HEK293 (cell line): ENCODE results near the gene VPS51.

Source experiments
- CTCF ChIA-PET: fragments of 350-600 bp; formaldehyde crosslinking; extraction: SDS; loops from one replicate; lab custom pipeline; 2021; ENCODE audit warnings: antibody characterized with exemption; lab: Yijun Ruan, JAX
- POLR2A ChIA-PET: fragments of 300-600 bp; formaldehyde crosslinking; extraction: SDS; loops from one replicate; lab custom pipeline; 2020; ENCODE audit warnings: antibody characterized with exemption, inconsistent platforms; lab: Yijun Ruan, JAX
- H3K27ac ChIP-seq: fragments of 200-500 bp; sonication (Bioruptor generic); 2 replicates; pipeline ENCODE4 v1.5.1; 2014; ENCODE audit warnings: low read depth, low read length, control low read depth, inconsistent platforms; ENCODE audit errors: extremely low read depth
- H3K36me3 ChIP-seq, 2 experiments: fragments of 200-500 bp in 1 of 2; sonication (Bioruptor generic) in 1 of 2; 1 replicate in 1 of 2; 2 replicates in 1 of 2; pipeline ENCODE4 v1.5.1; 2014 to 2017; ENCODE audit warnings: inconsistent platforms in 2 of 2, low read length in 2 of 2; ENCODE audit not compliant: control insufficient read depth in 2 of 2, insufficient read depth in 1 of 2
- H3K4me1 ChIP-seq: fragments of 200-500 bp; sonication (Bioruptor generic); 2 replicates; pipeline ENCODE4 v1.5.1; 2014; ENCODE audit warnings: mild to moderate bottlenecking, low read length, inconsistent platforms; ENCODE audit not compliant: control insufficient read depth, insufficient read depth
- H3K4me3 ChIP-seq: 2 replicates; pipeline ENCODE4 v1.5.1; 2011; ENCODE audit warnings: low read depth, mild to moderate bottlenecking, control low read depth, low read length, moderate library complexity
- H3K9me3 ChIP-seq: fragments of 200-500 bp; sonication (Bioruptor generic); 2 replicates; pipeline ENCODE4 v1.5.1; 2014; ENCODE audit warnings: low read depth, low read length, inconsistent platforms; ENCODE audit not compliant: control insufficient read depth, insufficient read depth
- ATF2 ChIP-seq: fragments of 450-650 bp; formaldehyde crosslinking; IDR thresholded peaks from 2 replicates; pipeline ENCODE4 v1.5.1; 2016; ENCODE audit warnings: missing biosample characterization, missing genetic modification characterization, low read depth
- BCL11A ChIP-seq: fragments of 450-650 bp; formaldehyde crosslinking; IDR thresholded peaks from 2 replicates; pipeline ENCODE4 v1.5.1; 2016; ENCODE audit warnings: low read depth, missing biosample characterization, missing genetic modification characterization
- EGR2 ChIP-seq: fragments of 450-650 bp; formaldehyde crosslinking; IDR thresholded peaks from 2 replicates; pipeline ENCODE4 v1.5.1; 2016; ENCODE audit warnings: low read depth, missing biosample characterization, missing genetic modification characterization
- GLI4 ChIP-seq: fragments of 450-650 bp; formaldehyde crosslinking; IDR thresholded peaks from 2 replicates; pipeline ENCODE4 v1.5.1; 2016; ENCODE audit warnings: missing biosample characterization, missing genetic modification characterization
- IKZF3 ChIP-seq: fragments of 450-650 bp; IDR thresholded peaks from 2 replicates; pipeline ENCODE4 v1.5.0; 2018; ENCODE audit warnings: missing biosample characterization, mild to moderate bottlenecking, missing genetic modification characterization, moderate library complexity
- KLF8 ChIP-seq: fragments of 450-650 bp; formaldehyde crosslinking; IDR thresholded peaks from 2 replicates; pipeline ENCODE4 v1.5.1; 2016; ENCODE audit warnings: missing biosample characterization, missing genetic modification characterization
- MZF1 ChIP-seq: fragments of 450-650 bp; formaldehyde crosslinking; IDR thresholded peaks from 2 replicates; pipeline ENCODE4 v1.5.1; 2017; ENCODE audit warnings: missing biosample characterization, missing genetic modification characterization, borderline replicate concordance
- SP2 ChIP-seq: fragments of 450-650 bp; formaldehyde crosslinking; IDR thresholded peaks from 2 replicates; pipeline ENCODE4 v1.5.1; 2016; ENCODE audit warnings: missing biosample characterization, missing genetic modification characterization
- SP7 ChIP-seq: fragments of 450-650 bp; formaldehyde crosslinking; IDR thresholded peaks from 2 replicates; pipeline ENCODE4 v1.5.1; 2016; ENCODE audit warnings: missing biosample characterization, missing genetic modification characterization
- WT1 ChIP-seq: fragments of 450-650 bp; formaldehyde crosslinking; IDR thresholded peaks from 2 replicates; pipeline ENCODE4 v1.5.1; 2016; ENCODE audit warnings: missing biosample characterization, missing genetic modification characterization
- YY1 ChIP-seq: fragments of 450-650 bp; formaldehyde crosslinking; IDR thresholded peaks from 2 replicates; pipeline ENCODE4 v1.5.1; 2018; ENCODE audit warnings: missing biosample characterization, missing genetic modification characterization
- ZBTB11 ChIP-seq: fragments of 450-650 bp; formaldehyde crosslinking; conservative IDR thresholded peaks from 2 replicates; pipeline ENCODE4 v1.5.1; 2016; ENCODE audit warnings: low read depth, missing biosample characterization, missing genetic modification characterization
- ZBTB17 ChIP-seq: fragments of 450-650 bp; formaldehyde crosslinking; IDR thresholded peaks from 2 replicates; pipeline ENCODE4 v1.5.1; 2016; ENCODE audit warnings: missing biosample characterization, missing genetic modification characterization
- ZBTB26 ChIP-seq: fragments of 450-650 bp; formaldehyde crosslinking; optimal IDR thresholded peaks from 2 replicates; pipeline ENCODE3; 2016; ENCODE audit warnings: missing biosample characterization, mild to moderate bottlenecking, missing genetic modification characterization
- ZFHX2 ChIP-seq: fragments of 450-650 bp; formaldehyde crosslinking; conservative IDR thresholded peaks from 2 replicates; pipeline ENCODE4 v1.5.1; 2016; ENCODE audit warnings: missing biosample characterization, missing genetic modification characterization
- ZNF146 ChIP-seq: fragments of 450-650 bp; formaldehyde crosslinking; IDR thresholded peaks from 2 replicates; pipeline ENCODE4 v1.5.1; 2016; ENCODE audit warnings: missing biosample characterization, missing genetic modification characterization
- ZNF174 ChIP-seq: fragments of 450-650 bp; formaldehyde crosslinking; IDR thresholded peaks from 2 replicates; pipeline ENCODE4 v1.5.0; 2017; ENCODE audit warnings: missing biosample characterization, mild to moderate bottlenecking, missing genetic modification characterization
- ZNF214 ChIP-seq: fragments of 450-650 bp; formaldehyde crosslinking; IDR thresholded peaks from 2 replicates; pipeline ENCODE4 v1.5.1; 2017; ENCODE audit warnings: missing biosample characterization, mild to moderate bottlenecking, missing genetic modification characterization, borderline replicate concordance
- ZNF274 ChIP-seq, 2 experiments: fragments of 200-500 bp in 1 of 2; fragments of 450-650 bp in 1 of 2; sonication (Bioruptor generic) in 1 of 2; formaldehyde crosslinking in 1 of 2; IDR thresholded peaks; 2 replicates each; pipeline versions ENCODE4 v1.5.1 to v1.6.1; 2014 to 2016; ENCODE audit warnings: borderline replicate concordance in 1 of 2, inconsistent platforms in 1 of 2, low read length in 1 of 2, missing biosample characterization in 1 of 2, missing genetic modification characterization in 1 of 2
- ZNF335 ChIP-seq: fragments of 450-650 bp; formaldehyde crosslinking; conservative IDR thresholded peaks from 2 replicates; pipeline ENCODE4 v1.5.1; 2016; ENCODE audit warnings: missing biosample characterization, missing genetic modification characterization
- ZNF391 ChIP-seq: fragments of 450-650 bp; formaldehyde crosslinking; IDR thresholded peaks from 2 replicates; pipeline ENCODE4 v1.5.1; 2016; ENCODE audit warnings: low read depth, missing biosample characterization, missing genetic modification characterization, borderline replicate concordance
- ZNF426 ChIP-seq: fragments of 450-650 bp; formaldehyde crosslinking; IDR thresholded peaks from 2 replicates; pipeline ENCODE4 v1.5.1; 2017; ENCODE audit warnings: missing biosample characterization, missing genetic modification characterization, mild to moderate bottlenecking, inconsistent platforms, moderate library complexity
- ZNF449 ChIP-seq: fragments of 450-650 bp; formaldehyde crosslinking; IDR thresholded peaks from 2 replicates; pipeline ENCODE4 v1.5.1; 2017; ENCODE audit warnings: missing biosample characterization, mild to moderate bottlenecking, missing genetic modification characterization, moderate library complexity
- ZNF549 ChIP-seq: fragments of 450-650 bp; IDR thresholded peaks from 2 replicates; pipeline ENCODE4 v1.5.1; 2018; ENCODE audit warnings: missing biosample characterization, missing genetic modification characterization, mild to moderate bottlenecking, inconsistent platforms, moderate library complexity
- ZNF692 ChIP-seq: fragments of 450-650 bp; formaldehyde crosslinking; IDR thresholded peaks from 2 replicates; pipeline ENCODE4 v1.5.1; 2016; ENCODE audit warnings: missing biosample characterization, missing genetic modification characterization
- ZNF76 ChIP-seq: fragments of 450-650 bp; formaldehyde crosslinking; IDR thresholded peaks from 2 replicates; pipeline ENCODE4; 2016; ENCODE audit warnings: low read depth, missing biosample characterization, missing genetic modification characterization, borderline replicate concordance
- ZSCAN23 ChIP-seq: fragments of 450-650 bp; formaldehyde crosslinking; IDR thresholded peaks from 2 replicates; pipeline ENCODE4 v1.5.1; 2016; ENCODE audit warnings: missing biosample characterization, missing genetic modification characterization

VPS51 gene

DNA sequence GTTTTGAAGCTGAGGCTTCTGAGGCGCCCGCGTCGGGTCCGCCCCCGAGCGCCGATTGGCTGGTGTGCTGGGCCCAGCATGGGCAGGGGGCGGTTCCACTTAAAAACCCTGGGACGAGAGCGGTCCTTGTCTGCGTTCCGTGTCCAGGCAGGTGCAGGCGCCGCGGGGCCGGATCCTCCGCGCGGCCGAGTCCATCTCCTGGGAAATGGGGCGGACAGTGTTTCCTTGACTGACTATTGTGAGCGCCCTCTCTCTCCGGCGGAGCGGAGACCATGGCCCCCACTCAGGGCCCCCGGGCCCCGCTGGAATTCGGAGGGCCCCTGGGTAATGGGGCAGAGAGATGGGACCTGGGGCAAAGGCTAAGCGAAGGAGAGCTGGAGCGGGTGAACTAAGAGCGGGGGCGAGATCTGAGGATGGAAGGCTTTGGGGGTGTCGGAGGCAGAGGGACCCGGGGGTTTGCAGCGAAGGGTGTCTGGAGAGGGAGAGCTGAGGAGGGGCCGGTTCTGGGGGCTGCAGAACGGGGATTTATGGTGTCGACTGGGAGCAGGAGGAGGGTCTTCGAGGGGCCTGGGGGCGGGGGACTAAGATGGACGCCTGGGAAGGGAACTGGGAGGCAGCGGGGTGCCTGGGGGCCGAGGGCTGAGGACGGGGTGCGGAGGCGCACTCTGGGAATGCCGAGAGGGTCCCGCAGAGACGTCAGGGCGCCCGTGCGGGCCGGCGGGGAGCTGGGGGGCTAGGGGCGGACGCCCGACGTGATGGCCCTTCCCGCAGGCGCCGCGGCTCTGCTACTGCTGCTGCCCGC is 15.9 kb downstream of the VPS51 start, which contains the start of gene TM7SF2:
Gene TM7SF2, plus strand, starts transcription at position 129 of the 802 bp plus-strand sequence. Its CDS starts 144 bp downstream, at position 273.
- CTCF ChIA-PET, result interaction anchor here (0.6 to 4.8 kb wide), 19 partner anchors 9 to 264 kb away, joined by 3 to 110 read pairs (median 3); partner anchors contain the start of genes ARL2, CDC42EP2, FAU and MRPL49
- Histone ChIP-seq H3K36me3 (peaks cover 0 to 55% of the 10 kb centered on the region in 2 experiments; a peak in 1 of 3 replicates), H3K27ac (peak within 1 kb of the TSS; percentile 72), H3K9me3 (no peaks in the 10 kb centered on the region), H3K4me1 (peaks cover 6% of the 10 kb centered on the region), H3K4me3 (peak within 1 kb of the TSS; percentile 67)
- POLR2A ChIA-PET, result interaction anchor here (0.6 to 5.0 kb wide), 26 partner anchors 9 to 809 kb away, joined by 3 to 57 read pairs (median 4); partner anchors contain the start of genes ARL2, CAPN1, CDCA5 and FAU
- no peak for TF ChIP-seq ZNF449 (tag by site-specific recombination)
- TF ChIP-seq ZFHX2 (tag by site-specific recombination), result peak; percentile 58
- TF ChIP-seq EGR2, result no peak; the same call in 1 of the 2 replicates
- peak; percentile 41 for TF ChIP-seq ZBTB26 (tag by site-specific recombination)
- TF ChIP-seq ZNF391 (tag by site-specific recombination), result 0 out of 2 replicates have a peak, but pooled peaks have one; percentile 31
- TF ChIP-seq ZSCAN23 (tag by site-specific recombination), result no peak
- TF ChIP-seq YY1 (tag by site-specific recombination), result peak; percentile 29; the same call in 1 of the 2 replicates
- peak; percentile 49; the same call in 1 of the 2 replicates for TF ChIP-seq SP7 (tag by site-specific recombination)
- peak; percentile 58; the same call in 1 of the 2 replicates for TF ChIP-seq ZBTB17 (tag by site-specific recombination)
- TF ChIP-seq SP2 (tag by site-specific recombination), result peak; percentile 87
- TF ChIP-seq KLF8, result no peak
- TF ChIP-seq ZNF426 (tag by site-specific recombination), result no peak
- TF ChIP-seq ZNF76 (tag by site-specific recombination), result peak; percentile 73
- peak; percentile 72 for TF ChIP-seq ZNF335
- no peak for TF ChIP-seq ZNF146 (tag by site-specific recombination)
- no peak for TF ChIP-seq ZNF549 (tag by site-specific recombination)
- peak; percentile 16; the same call in 1 of the 2 replicates for TF ChIP-seq ZNF692 (tag by site-specific recombination)
- no peak for TF ChIP-seq ZNF274 (IDR thresholded peaks at IDR 0.05; ENCODE audit: low read length)
- TF ChIP-seq ZNF274 (tag by site-specific recombination; IDR thresholded peaks at IDR 0.05; ENCODE audit: borderline replicate concordance), result no peak
- TF ChIP-seq ATF2 (tag by site-specific recombination), result no peak
- no peak for TF ChIP-seq ZNF174 (tag by site-specific recombination)
- no peak for TF ChIP-seq MZF1
- TF ChIP-seq ZNF214 (tag by site-specific recombination), result no peak
- no peak for TF ChIP-seq GLI4 (tag by site-specific recombination)
- peak; percentile 78 for TF ChIP-seq IKZF3
- 0 out of 2 replicates have a peak, but pooled peaks have one; percentile 50 for TF ChIP-seq BCL11A (tag by site-specific recombination)
- no peak for TF ChIP-seq WT1 (tag by site-specific recombination)
- TF ChIP-seq ZBTB11, result peak; percentile 24; the same call in 1 of the 2 replicates
